Measurements from ENCODE around the gene LRP1-AS.

GRCh38 chr12:57164454-57164853, 17.0 kb upstream of the LRP1-AS start:
- TF ChIP-seq CTCF (conservative IDR thresholded peaks at IDR 0.05; ENCODE audit: low read depth, low read length), result no peak
- TF ChIP-seq EZH2 (IDR thresholded peaks at IDR 0.05; ENCODE audit: low read length, unreplicated experiment), result no peak
